Amniotic epithelial cell (primary cell): ENCODE measurements around the gene HIVEP1.
A peak's percentile ranks its signal among the peaks of the same experiment; 100 is the strongest.
"Not testable (repeated sequence)": the region's sequence is repeated elsewhere in the genome, so short reads cannot be mapped to it uniquely, and the experiment has no call there.

Experiments
- DNase-seq: peaks from one replicate; pipeline ENCODE4 v3.0.0-alpha.2; 2010; ENCODE audit warnings: low read depth

Gene HIVEP1

DNA sequence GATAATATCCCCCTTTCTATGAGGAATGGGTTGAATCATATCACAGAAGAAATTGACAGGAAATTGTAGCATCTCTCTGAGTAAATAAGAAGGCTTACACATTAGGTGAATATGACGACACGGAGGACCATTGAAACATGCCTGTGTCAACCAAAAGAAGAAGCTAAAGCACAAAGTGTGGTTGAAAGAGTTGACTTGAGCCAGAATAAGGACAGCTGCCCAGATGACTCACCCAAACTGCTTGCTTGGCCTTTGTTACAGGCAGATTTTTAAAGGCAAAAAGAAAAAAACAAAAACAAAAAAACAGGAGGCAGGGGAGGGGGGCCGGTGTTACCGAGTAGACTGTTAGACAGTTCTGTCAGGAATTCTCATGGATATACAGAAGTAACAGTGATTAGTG, 148.2 kb downstream of the HIVEP1 start:
- peak; percentile 57 for DNase-seq

- DNase-seq: no peak
Measured at GRCh38 chr6:12162213-12162612, 150.1 kb downstream of the HIVEP1 start.

DNA sequence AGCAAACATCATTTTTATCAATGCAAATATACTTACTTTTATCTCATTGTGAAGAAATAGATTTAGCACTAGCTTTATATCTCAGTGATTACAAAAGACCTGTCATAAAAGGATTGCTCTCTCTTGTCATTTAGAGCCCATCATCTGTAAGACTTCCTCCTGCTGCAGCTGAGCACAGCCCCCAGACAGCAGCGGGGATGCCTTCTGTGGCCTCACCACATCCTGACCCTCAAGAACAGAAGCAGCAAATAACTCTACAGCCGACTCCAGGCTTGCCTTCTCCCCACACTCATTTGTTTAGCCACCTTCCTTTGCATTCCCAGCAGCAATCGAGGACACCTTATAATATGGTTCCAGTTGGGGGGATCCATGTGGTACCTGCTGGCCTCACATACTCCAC, 151.0 kb downstream of the HIVEP1 start:
- peak; percentile 27 for DNase-seq

GRCh38 chr6:12163744-12164507, 151.8 kb downstream of the HIVEP1 start:
- DNase-seq: no peak

DNA sequence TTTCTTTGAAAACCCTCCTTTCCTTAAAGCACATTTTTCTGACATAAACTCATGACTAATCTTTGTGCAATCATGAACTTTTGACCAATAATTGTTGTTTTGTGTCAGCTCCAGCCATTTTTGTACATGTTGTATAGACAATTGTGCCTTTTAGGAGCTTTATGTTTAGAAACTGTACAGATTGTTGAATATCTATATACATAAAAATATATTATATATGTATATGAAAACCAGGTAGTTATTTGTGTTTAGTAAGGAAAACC, 152.3 kb downstream of the HIVEP1 start:
- peak; percentile 47 for DNase-seq

DNA sequence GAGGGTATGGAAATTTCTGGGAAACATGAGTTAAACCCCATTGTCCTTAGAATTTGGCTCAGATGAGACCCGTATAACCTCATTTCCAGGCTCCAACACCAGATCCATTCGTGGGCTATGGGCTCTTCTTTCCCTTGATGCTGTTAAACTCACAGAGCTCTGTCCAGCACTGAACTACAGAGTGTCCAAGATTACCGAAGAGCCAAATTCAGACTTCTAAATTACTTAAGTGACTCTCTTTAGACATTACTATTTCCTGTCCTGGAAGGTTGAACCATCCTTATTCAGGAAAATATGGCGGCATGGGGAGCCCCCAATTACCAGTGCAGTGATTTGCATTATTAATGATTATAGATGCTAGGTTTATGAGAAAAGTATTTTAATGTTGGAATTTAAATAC, 153.2 kb downstream of the HIVEP1 start:
- DNase-seq: no peak

DNA sequence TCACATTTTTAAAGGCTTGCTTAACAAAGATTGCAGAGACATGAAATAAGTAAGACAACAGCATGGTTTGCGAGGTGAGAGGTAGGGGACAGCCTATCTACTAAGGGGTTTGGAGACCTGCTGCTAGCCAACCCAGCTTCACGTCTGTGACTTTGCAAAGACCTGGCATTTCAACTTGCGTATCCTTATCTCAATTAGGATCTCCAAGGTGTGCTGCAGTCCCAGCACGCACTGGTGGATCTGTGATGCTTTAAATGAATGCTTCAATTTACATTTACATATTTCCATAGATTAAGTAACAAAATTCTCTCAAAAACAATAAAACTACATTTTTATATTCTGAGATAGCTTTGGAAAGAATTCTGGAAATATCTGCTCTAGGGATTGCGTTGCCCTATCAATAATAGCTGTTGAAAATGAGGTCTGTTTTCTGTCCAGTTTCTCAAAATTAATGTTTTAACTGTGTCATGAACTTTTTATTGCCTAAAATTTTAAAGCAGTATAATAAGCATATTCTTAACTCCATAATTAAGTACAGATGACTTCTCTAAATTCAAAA, 153.7 kb downstream of the HIVEP1 start:
- DNase-seq: no peak

DNA sequence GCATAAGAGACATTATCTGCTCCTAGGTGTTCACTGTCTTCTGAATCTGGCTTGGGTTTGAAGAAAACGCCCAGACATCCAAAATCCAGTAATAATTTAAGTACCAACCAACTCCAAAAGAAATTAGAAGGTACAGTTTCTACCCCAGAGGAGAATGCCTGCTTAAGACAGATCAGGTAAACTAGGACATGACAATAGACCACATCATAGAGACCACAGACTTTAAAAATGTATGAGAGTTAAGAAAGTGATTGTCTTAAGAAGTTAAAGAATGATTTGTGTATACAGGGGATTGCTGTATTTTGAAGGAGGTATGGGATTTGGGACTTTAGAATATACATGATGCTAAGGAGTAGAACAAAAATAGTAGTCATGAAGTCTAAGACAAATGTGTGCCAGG, 157.3 kb downstream of the HIVEP1 start:
- DNase-seq: no peak

GRCh38 chr6:12170351-12171092, 158.4 kb downstream of the HIVEP1 start:
- DNase-seq: peak; percentile 93

DNA sequence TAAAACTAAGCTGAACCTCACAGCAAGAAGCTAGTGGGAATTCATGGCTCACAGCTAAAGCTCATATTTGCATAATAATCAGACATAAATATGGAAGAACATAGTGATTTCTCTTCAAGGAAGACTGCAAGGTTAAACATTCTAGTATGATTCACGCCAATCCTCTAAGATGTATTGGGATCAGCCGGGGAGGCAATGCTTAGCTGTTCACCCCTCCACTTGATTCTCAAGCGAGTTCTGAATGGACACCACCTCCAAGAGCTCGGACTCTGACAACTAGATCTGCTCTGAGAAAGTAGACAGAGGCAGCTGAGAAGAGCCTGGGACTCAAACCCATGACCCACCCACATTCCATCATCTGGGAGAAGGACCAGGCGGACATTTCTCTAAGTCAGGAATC, 159.6 kb downstream of the HIVEP1 start:
- peak; percentile 24 for DNase-seq

DNA sequence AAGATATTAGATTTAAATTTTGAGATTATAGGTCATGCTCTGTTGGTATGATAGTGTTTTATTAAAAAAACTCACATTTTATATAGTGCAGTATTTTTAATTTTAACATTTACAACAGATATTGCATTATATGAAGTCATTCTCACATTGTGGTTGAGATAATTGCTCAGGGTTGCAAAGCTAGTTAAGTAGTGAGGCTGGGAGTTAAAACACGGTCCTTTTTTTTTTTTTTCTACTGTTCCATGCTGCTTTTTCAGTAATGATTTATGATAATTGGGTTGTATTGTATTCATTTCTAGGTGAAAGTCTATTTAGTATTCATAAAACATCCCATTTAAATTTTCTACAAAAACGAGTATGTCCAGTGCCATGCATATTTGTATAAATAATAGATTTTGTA, 160.5 kb downstream of the HIVEP1 start:
- DNase-seq: no peak

- DNase-seq: no peak
Measured at GRCh38 chr6:12173181-12173580, 161.1 kb downstream of the HIVEP1 start.

- DNase-seq: no peak
Measured at GRCh38 chr6:12173661-12174060, 161.5 kb downstream of the HIVEP1 start.

DNA sequence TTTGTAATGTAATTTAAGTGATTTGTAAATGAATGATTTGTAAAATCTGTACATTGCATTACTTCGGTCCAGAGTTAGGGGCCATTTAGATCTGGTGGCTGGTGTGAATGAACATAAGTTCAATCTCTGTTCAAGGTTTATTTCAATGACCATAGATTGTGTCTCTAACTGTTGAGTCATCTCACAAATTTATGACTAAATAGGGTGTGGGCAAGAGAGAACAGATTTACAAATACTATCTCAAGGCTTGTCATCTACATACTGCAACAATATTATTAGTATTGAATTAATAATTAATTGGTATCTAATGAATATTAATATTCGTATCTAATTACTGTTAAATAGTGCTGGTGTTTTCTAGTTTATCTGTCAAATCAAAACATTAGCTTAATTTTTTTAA, 162.8 kb downstream of the HIVEP1 start:
- DNase-seq: peak; percentile 33

- DNase-seq: peak; percentile 27
Measured at GRCh38 chr6:12175626-12176025, 163.5 kb downstream of the HIVEP1 start.

GRCh38 chr6:12176782-12177181, 164.7 kb downstream of the HIVEP1 start:
- not testable (repeated sequence) for DNase-seq

- DNase-seq: no peak
Measured at GRCh38 chr6:12178521-12178920, 166.4 kb downstream of the HIVEP1 start.

- no peak for DNase-seq
Measured at GRCh38 chr6:12181481-12181880, 169.4 kb downstream of the HIVEP1 start.

GRCh38 chr6:12182676-12183075, 170.6 kb downstream of the HIVEP1 start:
- DNase-seq: peak; percentile 40

DNA sequence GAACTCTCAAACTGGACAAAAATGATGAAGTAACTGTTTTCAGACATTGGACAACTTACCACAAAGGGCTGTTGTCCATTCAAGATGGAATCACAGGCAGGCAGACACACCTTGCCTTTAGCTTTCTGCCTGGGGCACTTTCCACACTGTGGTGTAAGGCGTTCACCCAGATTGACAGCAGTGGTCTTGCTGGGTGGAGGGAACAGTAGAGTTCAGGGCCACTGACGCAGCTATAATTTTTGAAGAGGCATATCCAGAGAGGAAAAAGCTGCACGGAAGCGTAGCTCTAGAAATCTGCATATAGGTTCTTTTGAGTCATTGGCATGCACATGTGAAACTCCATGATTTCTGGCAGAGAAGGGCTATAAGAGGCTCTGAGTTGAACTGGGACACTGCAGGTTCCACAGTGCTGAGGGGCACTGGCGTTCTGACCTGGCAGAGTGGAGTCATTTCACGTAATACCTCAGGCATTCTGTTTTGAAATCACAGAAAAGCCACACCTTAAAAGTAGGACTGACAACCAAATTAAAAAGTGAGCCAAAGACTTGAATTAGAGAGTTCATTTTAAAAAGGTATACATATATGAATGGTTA, 173.1 kb downstream of the HIVEP1 start:
- DNase-seq: no peak

GRCh38 chr6:12186528-12186927, 174.4 kb downstream of the HIVEP1 start:
- DNase-seq: no peak

GRCh38 chr6:12189150-12189549, 177.0 kb downstream of the HIVEP1 start:
- no peak for DNase-seq

DNA sequence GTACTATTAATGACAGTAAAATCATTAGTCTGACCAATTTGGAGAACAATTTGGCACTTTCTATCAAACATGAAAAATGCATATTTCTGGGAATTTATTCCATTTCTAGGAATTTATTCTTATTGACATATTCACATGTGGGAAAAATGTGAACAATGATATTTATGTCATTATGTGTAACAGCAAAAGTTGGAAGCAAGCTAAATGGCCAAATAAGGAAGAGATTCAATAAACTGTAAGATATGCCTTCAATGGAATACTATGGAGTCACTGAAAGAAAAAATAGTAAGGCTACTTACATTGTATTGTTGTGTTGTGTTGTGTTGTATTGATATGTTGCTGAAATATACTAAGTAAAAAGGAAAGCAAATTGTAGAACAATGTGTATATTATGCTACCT, 177.5 kb downstream of the HIVEP1 start:
- no peak for DNase-seq
